ENCODE results near the gene DAAM1. TPM values are rescaled to one million over a fixed set of nuclear protein-coding genes. Genes with fewer than 3 reads are reported as not detected.

DAAM1 gene
- total RNA-seq, 1 donor from 2014 or later: 37.9 TPM

DNA sequence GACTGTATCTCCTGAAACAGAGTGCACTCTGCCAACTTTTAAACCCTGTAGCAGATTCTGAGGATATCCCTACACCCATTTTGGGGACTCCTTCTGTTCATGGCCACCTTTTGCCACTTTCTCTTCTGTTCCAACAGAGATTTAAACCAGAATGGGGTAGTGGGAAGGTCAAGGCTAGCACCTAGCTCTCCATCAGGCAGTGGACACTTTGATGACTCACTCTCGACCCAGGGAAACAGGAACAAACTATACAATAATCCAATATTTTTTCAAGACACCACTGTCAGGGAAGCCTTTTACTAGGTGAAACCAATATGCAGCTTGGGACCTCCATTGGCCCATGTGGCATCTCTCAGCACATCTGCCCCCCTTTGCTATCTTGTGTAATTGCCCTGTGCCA lies 103.6 kb downstream of the DAAM1 start:
- DNase-seq (ENCODE audit: low spot score): no peak

DNA sequence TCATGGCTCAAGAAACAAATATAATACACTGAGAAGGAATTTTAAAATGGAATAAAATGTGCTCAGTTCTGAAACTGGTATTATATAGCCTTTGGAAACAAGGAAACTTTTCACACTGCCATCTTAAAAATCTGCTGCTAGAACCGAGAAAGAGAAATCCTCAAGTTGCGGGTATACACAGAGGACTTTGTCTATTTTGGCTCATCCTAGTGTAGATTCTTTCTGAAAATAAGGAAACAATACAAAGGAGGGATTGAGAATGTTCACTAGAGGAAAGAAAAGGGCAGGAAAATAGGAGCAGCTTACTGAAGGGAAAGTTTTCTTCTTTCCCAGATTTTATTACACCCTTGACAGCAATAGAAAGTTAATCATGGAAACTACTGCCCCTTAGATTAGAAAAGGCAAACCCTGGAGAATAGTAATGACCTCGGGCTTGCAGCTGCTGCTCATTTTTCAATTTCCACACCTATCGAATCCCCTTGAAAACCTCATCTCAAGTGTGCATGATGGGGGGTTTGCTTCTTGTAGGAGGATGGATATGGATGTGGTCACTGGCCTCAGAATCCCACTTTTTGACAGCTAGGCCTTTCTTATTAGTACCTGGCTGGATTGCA lies 104.6 kb downstream of the DAAM1 start:
- DNase-seq (ENCODE audit: low spot score): no peak

DNA sequence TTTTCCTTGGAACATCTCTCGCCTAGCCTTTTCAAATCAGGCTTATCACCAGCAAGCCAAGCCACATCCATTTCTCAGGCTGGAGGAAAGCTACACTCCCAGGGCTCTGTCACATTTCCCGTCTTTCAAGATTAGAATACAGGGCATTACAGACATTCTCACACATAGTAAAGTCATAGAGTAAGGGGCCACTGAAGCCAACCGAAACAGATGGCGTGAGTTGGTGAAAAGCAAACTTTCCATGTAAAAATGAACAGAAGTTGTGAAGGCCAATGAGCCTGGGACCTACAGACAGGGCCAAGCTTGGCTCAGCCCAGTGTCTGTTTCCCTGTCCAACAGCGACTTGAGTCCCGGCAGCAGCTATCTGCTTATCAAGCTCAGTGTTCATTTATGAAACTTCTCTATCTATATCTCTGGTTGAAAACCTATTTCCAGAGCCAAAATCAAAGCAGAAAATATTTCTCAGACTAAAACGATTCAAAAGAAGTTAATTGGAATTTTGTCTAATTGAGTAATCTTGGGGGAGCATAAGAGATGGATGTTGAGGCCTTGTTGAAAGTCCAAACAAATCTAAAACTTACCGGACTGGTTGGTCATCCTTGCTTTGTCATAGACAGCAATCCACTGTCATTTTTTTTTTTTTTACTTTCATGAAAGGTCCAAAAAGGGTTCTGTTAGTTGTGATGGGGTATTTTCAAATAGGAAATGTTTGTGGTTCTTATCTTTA lies 105.6 kb downstream of the DAAM1 start:
- no peak for DNase-seq (ENCODE audit: low spot score)

DNA sequence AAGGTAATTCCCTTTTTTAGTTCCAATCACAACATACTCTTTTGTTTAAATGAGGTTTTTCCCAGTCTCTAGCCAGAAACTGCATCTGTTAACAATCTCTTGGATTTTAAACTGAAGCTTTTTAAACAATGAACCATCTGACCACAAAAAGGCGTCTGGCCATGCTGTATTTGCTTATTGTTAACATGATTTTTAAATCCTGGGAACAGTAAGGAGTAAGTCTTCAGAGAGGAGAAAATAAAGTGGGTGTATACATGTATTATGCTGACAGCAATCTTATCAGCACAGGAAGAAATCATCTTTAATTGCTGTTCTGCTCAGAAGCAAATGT lies 106.2 kb downstream of the DAAM1 start:
- DNase-seq (ENCODE audit: low spot score): no peak

DNA sequence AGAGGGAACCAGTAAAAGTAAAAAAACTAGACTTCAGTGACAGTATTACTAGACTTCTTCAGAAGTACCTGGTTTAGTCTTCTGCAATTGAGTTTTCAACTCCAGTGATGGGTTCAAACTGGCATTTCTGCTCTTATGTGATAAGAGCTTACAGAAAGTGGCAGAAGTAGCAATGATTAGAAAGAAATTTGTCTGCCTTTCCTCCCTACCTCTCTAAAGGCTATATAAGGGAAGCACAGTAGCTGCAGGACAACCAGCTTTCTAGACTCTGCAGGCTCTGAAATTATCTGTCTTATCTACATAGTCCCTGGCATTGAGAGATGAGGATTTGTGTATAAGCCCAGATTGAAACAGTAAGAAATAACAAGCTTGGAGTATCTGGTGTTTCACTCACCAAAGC lies 107.5 kb downstream of the DAAM1 start:
- DNase-seq (ENCODE audit: low spot score): no peak

DNA sequence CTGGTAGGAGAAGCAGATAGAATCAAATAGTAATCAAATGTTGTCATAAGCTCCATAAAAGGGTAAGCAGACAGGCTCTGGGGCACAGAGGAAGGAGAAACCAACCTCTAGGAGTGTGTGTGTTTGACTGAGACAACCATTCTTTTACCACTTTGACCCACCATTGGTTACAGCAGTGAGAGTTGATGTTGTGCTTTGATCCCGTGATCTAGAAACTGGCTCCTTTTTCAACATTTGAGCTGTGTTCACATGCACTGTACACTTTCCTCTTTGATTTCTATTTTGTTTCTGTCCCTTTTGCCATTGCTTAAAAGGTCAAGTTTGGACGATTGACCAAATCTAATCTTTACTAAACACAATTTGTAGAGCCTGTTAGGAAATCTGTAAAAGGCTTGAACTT lies 108.0 kb downstream of the DAAM1 start:
- DNase-seq (ENCODE audit: low spot score): no peak

DNA sequence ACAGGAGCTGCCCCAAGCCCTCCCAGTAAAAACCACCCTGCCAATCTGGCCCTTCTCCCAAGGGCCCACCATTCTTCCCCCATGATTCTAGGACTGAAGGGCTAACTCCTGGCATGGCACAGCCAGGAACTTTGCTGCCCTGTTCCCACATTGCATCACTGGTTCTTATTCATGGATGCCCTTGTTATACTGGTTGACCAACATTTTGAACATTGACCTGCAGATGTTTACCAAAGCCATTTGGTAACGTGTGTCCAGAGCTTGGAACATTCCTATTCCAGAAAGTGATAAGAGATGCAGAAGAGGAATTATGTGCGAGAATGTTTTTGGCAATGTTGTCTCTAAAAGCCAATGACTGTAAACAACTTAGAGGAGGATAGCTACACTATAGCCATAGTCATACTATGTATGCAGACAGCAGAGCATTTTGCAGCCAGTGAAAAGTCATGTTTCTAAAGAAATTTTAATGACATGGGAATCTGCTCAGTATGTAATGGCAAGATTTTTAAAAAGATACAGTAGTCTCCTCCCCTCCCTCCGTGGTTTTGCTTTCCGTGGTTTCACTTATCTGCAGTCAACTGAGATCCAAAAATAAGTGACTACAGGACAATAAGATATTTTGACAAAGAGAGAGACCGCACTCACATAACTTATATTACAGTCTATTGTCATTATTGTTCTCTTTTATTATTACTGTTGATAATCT lies 108.8 kb downstream of the DAAM1 start:
- DNase-seq (ENCODE audit: low spot score): no peak

DNA sequence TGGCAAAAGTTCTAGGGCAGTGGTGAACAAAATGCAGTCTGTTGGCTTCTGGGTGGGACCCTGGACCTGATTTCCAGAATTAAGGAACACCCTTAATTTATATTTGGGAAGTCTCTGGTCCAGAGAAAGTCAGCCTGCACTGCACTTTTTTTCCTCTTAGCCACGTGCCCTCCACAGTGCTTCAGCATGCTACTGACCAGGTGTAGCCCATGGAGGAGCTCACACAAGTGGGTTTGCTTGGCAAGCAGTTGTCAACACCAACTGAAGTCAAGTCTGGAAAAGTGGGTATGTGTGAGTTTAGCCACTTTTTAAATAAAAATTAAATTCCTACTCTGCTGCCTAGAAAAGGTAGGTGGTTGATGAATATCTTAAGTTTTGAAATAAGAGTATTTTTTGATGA lies 111.3 kb downstream of the DAAM1 start:
- no peak for DNase-seq (ENCODE audit: low spot score)

DNA sequence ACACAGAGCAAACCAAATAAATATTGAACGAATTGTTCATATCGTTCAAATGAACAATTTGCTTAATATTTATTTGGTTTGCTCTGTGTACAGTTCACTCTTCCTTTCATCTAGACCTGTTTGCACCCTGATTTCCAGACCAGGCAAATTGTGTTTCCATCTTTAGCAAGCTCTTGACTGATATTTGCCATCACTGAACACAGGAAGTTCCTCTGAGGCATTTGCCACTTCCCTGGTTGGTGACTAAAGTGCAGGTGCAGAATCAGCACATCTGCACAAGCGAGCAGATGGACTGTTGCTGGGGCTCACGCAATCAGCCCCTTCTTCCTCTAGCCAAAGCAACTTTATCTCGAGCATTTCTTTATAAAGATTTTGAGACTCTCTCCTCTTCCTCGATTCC lies 112.9 kb downstream of the DAAM1 start:
- no peak for DNase-seq (ENCODE audit: low spot score)

DNA sequence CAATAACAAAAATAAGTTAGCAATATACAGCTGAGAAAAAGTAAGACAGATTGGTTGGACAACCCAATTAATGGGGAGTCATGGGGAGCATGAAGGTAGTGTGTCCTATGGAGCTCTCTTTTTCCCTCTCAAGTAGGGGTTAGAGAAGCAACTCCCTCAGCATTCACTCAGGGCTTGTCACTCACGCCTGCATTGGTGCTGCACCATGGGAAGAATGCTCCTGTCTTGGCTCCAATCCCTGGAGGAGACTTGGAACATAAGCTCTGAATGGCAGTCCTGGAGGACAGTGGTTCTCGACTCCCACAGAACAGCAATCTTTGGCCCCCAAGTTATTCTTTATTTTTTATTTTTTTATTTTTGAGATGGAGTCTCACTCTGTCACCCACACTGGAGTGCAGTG lies 113.8 kb downstream of the DAAM1 start:
- DNase-seq (ENCODE audit: low spot score): no peak

DNA sequence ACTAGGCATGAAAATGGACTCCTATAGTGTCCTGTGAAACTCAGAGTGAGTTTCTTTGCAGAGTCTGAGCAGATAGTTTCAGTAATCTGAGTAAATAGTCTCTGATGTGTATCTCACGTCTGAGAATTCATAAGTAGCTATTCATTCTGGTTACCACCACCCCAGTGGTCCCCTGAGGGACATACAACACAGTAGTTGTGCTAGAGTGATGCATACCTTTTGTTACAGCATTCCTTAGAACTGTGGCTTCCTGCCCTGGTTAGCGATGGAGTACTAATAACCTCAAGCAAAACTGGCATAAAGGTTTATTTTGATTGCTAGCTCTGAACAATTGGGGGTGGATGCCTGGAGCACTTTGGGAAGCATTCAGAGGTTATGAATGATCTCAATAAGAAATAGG lies 114.7 kb downstream of the DAAM1 start:
- DNase-seq (ENCODE audit: low spot score): no peak

DNA sequence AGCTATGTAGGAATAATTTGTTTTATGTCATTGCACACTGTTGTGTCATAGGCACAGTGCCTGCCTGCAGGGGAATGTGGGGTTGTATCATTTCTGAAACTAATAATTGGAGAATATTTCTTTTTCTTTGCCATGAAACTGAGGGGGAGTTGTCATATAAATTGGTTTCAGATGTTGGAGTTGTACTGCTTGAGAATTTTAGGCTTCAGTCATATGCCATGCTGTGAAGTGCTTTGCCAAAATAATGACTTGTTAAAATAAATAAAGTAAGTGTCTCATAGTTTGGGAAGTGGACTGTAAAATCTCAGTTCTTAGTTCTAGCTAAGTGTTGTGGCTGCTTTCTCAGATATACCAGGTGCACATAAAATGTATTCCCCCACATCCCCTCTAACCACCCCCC lies 116.8 kb downstream of the DAAM1 start:
- DNase-seq (ENCODE audit: low spot score): no peak

DNA sequence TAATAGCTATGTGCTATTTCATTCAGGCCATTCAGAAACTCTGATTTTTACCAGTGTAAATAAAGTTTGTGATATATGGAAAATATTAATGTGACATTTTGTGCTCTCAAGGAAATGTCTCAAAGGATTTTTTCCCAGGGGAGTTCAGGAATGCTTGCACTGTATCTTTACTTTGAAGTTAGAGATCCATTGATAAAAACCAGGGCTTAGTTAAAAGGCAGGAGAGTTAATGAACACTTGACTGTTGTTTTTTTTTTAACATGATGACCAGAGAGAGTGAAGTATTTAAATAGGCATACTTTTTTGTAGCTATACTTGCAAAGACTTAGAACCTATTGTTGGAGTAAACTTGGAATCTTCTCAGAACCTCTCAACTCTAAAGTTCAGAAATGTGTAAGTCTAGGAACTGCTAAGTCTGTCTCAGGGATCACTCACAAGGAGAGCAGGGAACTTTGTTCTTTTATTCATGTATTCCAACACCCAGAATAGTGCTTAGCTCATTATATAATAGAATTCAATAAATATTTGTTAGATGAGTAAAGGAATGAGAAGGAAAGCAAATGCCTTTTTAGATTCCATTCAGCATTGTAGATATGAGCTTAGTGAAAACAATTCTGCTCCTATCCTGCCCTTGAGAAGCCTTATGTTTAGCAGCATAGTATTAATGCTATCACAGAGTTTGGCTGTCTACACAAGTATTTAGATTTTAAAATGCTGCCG lies 117.5 kb downstream of the DAAM1 start:
- no peak for DNase-seq (ENCODE audit: low spot score)

DNA sequence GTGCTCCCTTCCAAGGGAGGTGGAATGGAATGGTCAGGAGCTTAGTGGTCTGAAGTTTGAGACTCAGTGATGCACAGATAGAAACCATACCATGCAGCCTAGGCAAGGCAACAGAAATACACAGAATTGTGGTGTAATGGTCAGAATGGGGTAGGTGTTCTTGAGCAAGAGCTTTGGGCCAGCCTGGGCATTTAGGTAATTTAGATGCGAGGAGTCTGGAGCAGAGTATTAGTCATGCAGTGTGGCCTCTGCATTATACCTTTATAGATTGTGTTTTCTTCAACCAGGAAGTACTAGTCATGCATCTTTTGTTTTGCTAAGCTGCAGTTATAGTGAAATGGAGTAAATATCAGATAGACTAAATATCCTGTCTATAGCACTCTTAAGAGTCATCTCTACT lies 118.3 kb downstream of the DAAM1 start:
- no peak for DNase-seq (ENCODE audit: low spot score)

DNA sequence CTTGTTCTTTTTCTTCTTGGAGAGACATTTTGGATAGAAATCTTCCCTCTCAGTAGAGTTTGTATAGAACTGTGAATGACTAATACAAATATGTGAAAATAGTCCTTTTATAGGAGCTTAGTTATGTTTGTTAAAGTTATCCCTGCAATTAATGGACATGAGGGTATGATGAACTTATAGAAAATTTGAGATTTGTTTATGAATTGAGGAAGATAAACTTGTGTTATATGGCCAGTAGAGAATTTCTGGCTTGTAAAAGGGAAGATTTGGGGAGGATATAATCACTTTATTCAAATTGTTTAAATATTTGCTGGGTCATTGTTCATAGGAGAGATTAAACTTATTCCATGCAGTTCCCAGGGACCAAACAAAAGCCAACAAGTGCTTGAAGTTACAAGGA lies 119.6 kb downstream of the DAAM1 start:
- no peak for DNase-seq (ENCODE audit: low spot score)

DNA sequence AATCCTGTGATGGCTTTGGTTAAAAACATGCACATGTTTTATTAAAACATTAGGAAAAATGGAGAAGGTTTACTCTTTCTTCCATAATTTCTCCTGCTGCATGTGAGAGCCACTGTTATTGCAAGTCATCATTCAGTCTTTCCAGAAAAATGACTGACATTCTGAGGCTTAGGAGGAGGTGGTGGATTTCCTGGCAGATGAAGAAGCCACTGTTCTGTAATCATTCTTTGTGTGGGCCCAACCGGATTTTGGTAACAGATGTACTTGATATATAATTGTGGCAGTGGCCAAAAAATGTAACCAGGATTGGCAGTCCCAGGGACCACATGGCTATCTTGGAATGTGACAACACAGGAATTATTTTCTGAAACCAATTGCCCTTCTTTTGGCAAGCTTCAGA lies 120.2 kb downstream of the DAAM1 start:
- DNase-seq (ENCODE audit: low spot score): no peak

DNA sequence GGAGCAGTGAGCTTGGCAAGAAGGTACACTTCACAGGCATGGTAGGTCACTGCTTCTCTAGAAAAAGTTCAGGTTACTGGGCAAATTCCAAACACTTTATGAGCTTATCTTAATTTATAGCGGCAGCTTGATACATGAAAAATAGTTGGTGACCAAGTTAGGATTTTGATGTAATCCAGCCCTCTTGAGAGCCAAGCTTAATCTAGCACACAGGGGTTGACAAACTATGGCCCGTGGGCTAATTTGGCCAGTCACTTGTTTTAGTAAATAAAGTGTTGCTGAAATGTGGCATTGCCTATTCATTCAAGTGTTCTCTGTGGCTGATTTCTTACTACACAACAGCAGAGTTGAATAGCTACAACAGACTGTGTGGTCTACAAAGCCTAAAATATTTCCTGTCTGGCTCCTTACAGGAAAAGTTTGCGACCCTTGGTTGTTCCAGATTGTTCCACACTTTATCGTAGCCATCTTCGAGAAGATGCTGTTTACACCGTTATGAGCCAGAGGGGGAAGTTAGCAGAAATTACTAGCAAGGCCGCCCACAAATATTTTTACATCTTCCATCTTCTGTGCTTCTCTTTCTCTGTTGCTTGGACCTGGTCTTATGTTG lies 120.9 kb downstream of the DAAM1 start:
- no peak for DNase-seq (ENCODE audit: low spot score)

DNA sequence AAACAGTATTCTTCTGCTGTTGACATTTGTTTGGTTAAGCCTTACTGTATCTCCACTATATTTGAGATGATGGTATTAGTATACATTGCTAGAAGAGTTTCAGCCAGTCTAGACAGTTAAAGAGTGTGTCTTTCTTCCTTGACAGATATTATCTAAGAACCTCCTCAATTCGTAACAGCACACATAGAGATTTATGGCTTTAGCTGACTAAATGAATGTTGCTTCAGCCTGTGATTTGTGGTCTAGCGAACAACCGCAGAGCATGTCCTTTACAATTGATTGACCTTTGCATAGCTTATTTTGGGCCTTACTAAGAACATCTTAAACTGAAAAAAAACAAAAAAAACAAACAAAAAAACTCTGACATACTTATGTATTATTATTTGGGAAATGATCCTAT lies 122.2 kb downstream of the DAAM1 start:
- no peak for DNase-seq (ENCODE audit: low spot score)

DNA sequence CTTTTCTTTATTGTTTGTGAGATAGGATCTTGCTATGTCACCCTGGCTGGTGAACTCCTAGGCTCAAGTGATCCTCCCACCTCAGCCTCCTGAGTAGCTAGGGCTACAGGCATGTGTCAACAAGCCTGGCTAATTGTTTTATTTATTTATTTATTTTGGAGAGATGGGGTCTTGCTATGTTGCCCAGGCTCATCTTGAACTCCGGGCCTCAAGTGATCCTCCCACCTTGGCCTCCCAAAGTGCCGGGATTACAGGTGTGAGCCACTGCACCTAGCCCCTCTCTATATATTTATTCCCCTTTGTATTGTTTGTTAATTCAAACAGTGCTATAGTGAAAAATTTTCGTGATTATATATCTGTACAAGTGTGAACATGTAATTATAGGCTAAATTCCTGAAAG lies 123.3 kb downstream of the DAAM1 start:
- no peak for DNase-seq (ENCODE audit: low spot score)

DNA sequence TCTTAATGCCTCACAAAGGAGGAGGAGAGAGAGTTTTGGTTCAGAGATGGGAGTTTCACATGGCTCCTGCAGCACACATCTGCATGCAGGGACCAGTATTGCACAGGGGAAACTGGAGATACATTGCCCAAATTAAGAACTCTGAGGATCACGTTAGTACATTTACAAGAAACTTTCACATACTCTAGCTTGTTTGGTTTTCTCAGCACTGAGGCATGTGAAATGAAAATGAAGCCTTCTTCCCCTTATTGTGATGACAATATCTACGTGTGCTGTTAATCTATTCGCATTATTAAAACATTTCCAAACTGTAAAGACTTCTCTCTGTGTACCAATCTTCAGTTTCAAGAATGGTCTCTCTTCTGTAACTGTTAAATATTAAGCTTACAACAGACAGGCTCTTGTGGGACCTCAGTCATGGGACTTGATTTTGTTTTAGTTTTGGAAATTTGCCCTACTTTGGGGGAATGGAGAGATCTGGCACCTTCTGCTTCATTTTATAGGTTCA lies 124.7 kb downstream of the DAAM1 start:
- DNase-seq (ENCODE audit: low spot score): no peak

DNA sequence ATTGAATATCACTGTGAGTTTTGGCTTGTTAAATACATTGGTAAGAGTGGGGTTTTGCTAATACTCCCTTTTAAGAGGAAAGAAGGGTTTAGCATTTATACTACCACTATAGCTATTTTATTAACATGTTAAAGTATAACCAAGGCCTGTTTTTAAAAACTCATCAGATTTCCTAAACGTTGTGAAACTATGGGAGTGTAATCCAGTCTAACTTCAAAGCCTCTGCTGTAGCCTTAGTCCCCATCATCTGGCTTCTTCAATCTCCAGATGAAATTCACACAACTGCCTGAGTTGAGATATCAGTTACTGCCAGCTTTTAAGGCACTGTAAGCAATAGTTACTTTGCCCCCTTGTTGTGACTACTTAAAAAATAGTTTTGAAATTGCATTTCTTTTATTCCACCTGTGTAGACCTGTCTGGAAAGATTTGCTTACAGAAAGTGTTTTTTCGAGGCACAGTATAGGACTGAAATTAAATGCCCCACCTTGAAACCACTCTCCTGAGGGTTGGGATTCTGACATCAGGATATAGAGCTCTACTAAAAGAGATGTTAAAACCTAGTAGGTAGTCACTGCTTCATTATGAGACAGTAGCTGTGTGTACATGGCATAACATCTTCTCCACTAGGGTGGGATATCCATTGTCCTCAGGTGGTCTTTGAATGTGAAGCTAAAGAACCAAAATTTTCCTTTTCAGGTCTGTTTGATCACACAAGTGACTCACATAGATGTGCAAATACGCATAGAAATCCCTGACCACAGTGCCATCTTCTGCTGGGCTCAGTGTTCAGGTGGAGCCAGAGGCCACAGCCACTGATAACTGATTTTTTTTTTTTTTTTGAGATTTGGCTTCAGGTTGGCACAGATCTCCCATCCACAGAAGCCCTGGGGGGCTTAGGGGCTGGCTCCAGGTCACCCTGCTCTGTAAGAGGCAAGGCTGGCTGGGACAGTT lies 125.5 kb downstream of the DAAM1 start:
- DNase-seq (ENCODE audit: low spot score): no peak
